ENCODE measurements around the gene PHF23.
"Not testable (repeated sequence)": the region's sequence is repeated elsewhere in the genome, so short reads cannot be mapped to it uniquely, and the experiment has no call there.

Gene PHF23

GRCh38 chr17:7258731-7259554, 19.7 kb upstream of the PHF23 start:
- DNase-seq = no peak

GRCh38 chr17:7256766-7257456, 17.7 kb upstream of the PHF23 start:
- DNase-seq = no peak

- no peak for DNase-seq
Observed at GRCh38 chr17:7254511-7254910, 15.3 kb upstream of the PHF23 start.

GRCh38 chr17:7253082-7253481, 13.8 kb upstream of the PHF23 start:
- DNase-seq = no peak

- peak; percentile 89 to 98 for DNase-seq
Observed at GRCh38 chr17:7252176-7253043, 13.2 kb upstream of the PHF23 start, which contains the start of gene ELP5. Gene ELP5, plus strand, starts transcription at chr17:7252215. Its CDS starts 336 bp downstream, at chr17:7252551.

- peak; percentile 98 to 99 for DNase-seq
Observed at GRCh38 chr17:7251661-7252175, 12.5 kb upstream of the PHF23 start, which contains the start of gene CTDNEP1. Gene CTDNEP1, minus strand, starts transcription at chr17:7251734. Its CDS starts 438 bp downstream, at chr17:7251296.

GRCh38 chr17:7250695-7251627, 11.7 kb upstream of the PHF23 start:
- DNase-seq = no peak

- no peak for DNase-seq
Observed at GRCh38 chr17:7249830-7250229, 10.6 kb upstream of the PHF23 start.

- no peak for DNase-seq
Observed at GRCh38 chr17:7249214-7249613, 10.0 kb upstream of the PHF23 start.

- no peak for DNase-seq
Observed at GRCh38 chr17:7248796-7249195, 9.5 kb upstream of the PHF23 start.

- DNase-seq = no peak
Observed at GRCh38 chr17:7246779-7247178, 7.5 kb upstream of the PHF23 start.

- not testable (repeated sequence) for DNase-seq
Observed at GRCh38 chr17:7243838-7244237, 4.6 kb upstream of the PHF23 start.

- DNase-seq = no peak
Observed at GRCh38 chr17:7243453-7243729, 4.1 kb upstream of the PHF23 start.

GRCh38 chr17:7242717-7243452, 3.6 kb upstream of the PHF23 start:
- peak; percentile 91 to 94 for DNase-seq

GRCh38 chr17:7241783-7242716, 2.8 kb upstream of the PHF23 start, which contains the start of gene GABARAP:
Gene GABARAP, minus strand, starts transcription at chr17:7242449. Its CDS starts 119 bp downstream, at chr17:7242330.
- peak; percentile 86 to 95 for DNase-seq

GRCh38 chr17:7241090-7241733, 2.0 kb upstream of the PHF23 start:
- no peak for DNase-seq

GRCh38 chr17:7240375-7240774, 1.1 kb upstream of the PHF23 start:
- peak in 1 of 2 donors; percentile 8 for DNase-seq

GRCh38 chr17:7238420-7239090, 702 bp downstream of the PHF23 start:
- no peak for DNase-seq
